Ovary (tissue), 9 donors: ENCODE measurements around the gene LMBR1L. TPM values are rescaled to one million over a fixed set of nuclear protein-coding genes. Genes with fewer than 3 reads are reported as not detected.

ENCODE experiments used
- DNase-seq, 5 donors: peaks; one replicate each; pipeline ENCODE4 v3.0.0-alpha.2; 2019 to 2020
- H3K27ac ChIP-seq, 2 donors: fragments of 200-600 bp; one replicate each; pipeline versions ENCODE4 v1.5.1 to v1.8.0; 2019 to 2022
- H3K27me3 ChIP-seq: fragments of 200-600 bp; one replicate; pipeline ENCODE4 v1.8.0; 2022
- H3K36me3 ChIP-seq: fragments of 200-600 bp; sonication (generic); one replicate; pipeline ENCODE4 v1.5.1; 2019
- H3K4me1 ChIP-seq: one replicate; pipeline ENCODE4 v1.8.1; 2013; ENCODE audit warnings: mild to moderate bottlenecking, moderate library complexity; ENCODE audit not compliant: insufficient read depth
- H3K4me3 ChIP-seq: fragments of 200-600 bp; sonication (generic); one replicate; pipeline ENCODE4 v1.5.1; 2017
- H3K9me3 ChIP-seq, 2 donors: fragments of 200-600 bp in 1 of 2; sonication (generic) in 1 of 2; one replicate each; pipeline versions ENCODE4 v1.5.1 to v1.8.1; 2013 to 2019; ENCODE audit warnings: mild to moderate bottlenecking in 1 of 2, moderate library complexity in 1 of 2
- CTCF ChIP-seq, 3 donors: fragments of 450-650 bp in 2 of 3; fragments of 200-600 bp in 1 of 3; IDR thresholded peaks; one replicate each; pipeline versions ENCODE4 v1.5.1 to v1.8.0; 2016 to 2022; ENCODE audit warnings: antibody characterized with exemption in 3 of 3, mild to moderate bottlenecking in 1 of 3
- EP300 ChIP-seq: sonication (generic); formaldehyde crosslinking; IDR thresholded peaks from one replicate; pipeline ENCODE4 v1.6.1; 2017; ENCODE audit warnings: antibody characterized with exemption
- POLR2A ChIP-seq: fragments of 450-650 bp; IDR thresholded peaks from one replicate; pipeline ENCODE4 v1.6.1; 2017; ENCODE audit warnings: antibody characterized with exemption, mild to moderate bottlenecking, moderate library complexity
- WGBS, 3 donors: extraction: QIAGEN DNeasy Blood & Tissue Kit in 1 of 3; methylation state at CpG; one replicate each; pipeline versions ENCODE4 v1.1.5 to v1.1.7; 2013 to 2017; 5-methylcytosine and 5-hydroxymethylcytosine counted together
- intact Hi-C, 4 donors: fragments of 100-400 bp; cut with DNase I; formaldehyde crosslinking; loops; one replicate each; pipeline versions ENCODE4 v1.11.0 to v1.15.1; 2022 to 2023
- polyA plus RNA-seq, 2 donors: library from polyadenylated mRNA; stranded (reverse); fragments of 200-250 nt in 1 of 2; fragments of 350-450 nt in 1 of 2; fragmentation: Illumina TruSeq in 1 of 2; extraction: RNeasy Lipid Tissue Mini Kit (QIAGEN cat#74804) in 1 of 2; gene quantifications; one replicate each; pipeline ENCODE4 v1.2.3, GENCODE V29; 2013 to 2014
- total RNA-seq, 7 donors: library from RNA; depleted of rRNA in 2 of 7; stranded (reverse); fragments of >200 nt in 2 of 7; fragmentation: NEBNext Ultra II Directional in 3 of 7; extraction: Animal tissue kit (Norgen Biotek cat#: 25700) in 3 of 7; gene quantifications; one replicate each; pipeline versions ENCODE4 v1.1.0 to v1.2.4, GENCODE V29; 2016 to 2023
- donor health status: DM: no; HTN: no; CAD: no; lungs with moderate emphysema.
- donor health status: DM: no; HTN: no; CAD: no.
- donor health status: Bipolar disorder and iron deficiency.
- donor health status: DM: yes; HTN: yes; CAD: no.
- donor health status: DM: no; HTN: no; CAD: no.
- donor health status: DM: yes; HTN: yes; CAD: no.

Gene LMBR1L
- total and polyA plus RNA-seq, 9 donors: 63.8 to 95.8 (median 68.5) TPM

GRCh38 chr12:49108958-49109404 is 1.7 kb downstream of the LMBR1L start:
- intact Hi-C loops: no loop called here
- 4 to 10% (median 7%) methylated on average over 4 of the region's 4 CpGs for WGBS, 3 donors
- Histone ChIP-seq H3K27me3 (no peaks in the 10 kb centered on the region), H3K4me3 (peak overlapping the region; percentile 95), H3K4me1 (peaks cover 17% of the 10 kb centered on the region), H3K36me3 (no peaks in the 10 kb centered on the region), H3K27ac (peak overlapping the region; percentile 88 to 98), H3K9me3 (no peaks in the 10 kb centered on the region)
- peak; percentile 77 to 88 (median 84) for DNase-seq
- no peak for TF ChIP-seq EP300
- TF ChIP-seq POLR2A: peak; percentile 47
- no peak for TF ChIP-seq CTCF (IDR thresholded peaks at IDR 0.05)

GRCh38 chr12:49105504-49106084 is 5.1 kb downstream of the LMBR1L start:
- Histone ChIP-seq H3K27ac (no peak overlapping the region), H3K4me3 (no peak overlapping the region), H3K36me3 (no peaks in the 10 kb centered on the region), H3K4me1 (peaks cover 16% of the 10 kb centered on the region), H3K27me3 (no peaks in the 10 kb centered on the region), H3K9me3 (no peaks in the 10 kb centered on the region)
- TF ChIP-seq EP300 (no peak), CTCF (IDR thresholded peaks at IDR 0.05) (no peak), POLR2A (no peak)
- WGBS, 3 donors: 69 to 82% (median 82%) methylated on average over 9 of the region's 9 CpGs
- intact Hi-C loops: no loop called here
- DNase-seq: no peak

GRCh38 chr12:49104822-49105221 is 5.8 kb downstream of the LMBR1L start:
- TF ChIP-seq EP300 (no peak), POLR2A (no peak), CTCF (IDR thresholded peaks at IDR 0.05) (no peak)
- no peaks in the 10 kb centered on the region for H3K36me3 ChIP-seq
- WGBS, 3 donors: 50 to 71% (median 69%) methylated on average over 2 to 3 of the region's 3 CpGs
- no peaks in the 10 kb centered on the region for H3K27me3 ChIP-seq
- no peaks in the 10 kb centered on the region for H3K9me3 ChIP-seq
- no peak for DNase-seq
- intact Hi-C loops: no loop called here
- no peak overlapping the region for H3K27ac ChIP-seq
- no peak overlapping the region for H3K4me3 ChIP-seq
- peaks cover 16% of the 10 kb centered on the region for H3K4me1 ChIP-seq

GRCh38 chr12:49100380-49100779 is 10.3 kb downstream of the LMBR1L start:
- Histone ChIP-seq H3K4me3 (no peak overlapping the region), H3K9me3 (no peaks in the 10 kb centered on the region), H3K27me3 (no peaks in the 10 kb centered on the region), H3K36me3 (no peaks in the 10 kb centered on the region), H3K27ac (no peak overlapping the region), H3K4me1 (no peaks in the 10 kb centered on the region)
- no peak for DNase-seq
- WGBS, 3 donors: 92 to 96% (median 94%) methylated on average over 6 of the region's 6 CpGs
- TF ChIP-seq CTCF (IDR thresholded peaks at IDR 0.05) (no peak), EP300 (no peak), POLR2A (no peak)
- intact Hi-C loops: no loop called here
